HL-60 (cell line): ENCODE results near the gene LIX1.

Experiments used
- CTCF ChIP-seq: IDR thresholded peaks from one replicate; pipeline ENCODE4 v1.5.1; 2011; ENCODE audit warnings: low read length, control low read depth, inconsistent platforms; ENCODE audit not compliant: insufficient read depth
- GABPA ChIP-seq: IDR thresholded peaks from 2 replicates; pipeline ENCODE4 v1.6.1; 2012; ENCODE audit warnings: low read depth
- POLR2AphosphoS5 ChIP-seq: IDR thresholded peaks from 2 replicates; pipeline ENCODE4 v1.6.1; 2012; ENCODE audit warnings: low read depth
- REST ChIP-seq: IDR thresholded peaks from 2 replicates; pipeline ENCODE4 v1.6.1; 2012; ENCODE audit warnings: low read depth; ENCODE audit not compliant: insufficient replicate concordance

- TF ChIP-seq POLR2AphosphoS5 (no peak), GABPA (no peak), CTCF (no peak), REST (no peak)
Measured at GRCh38 chr5:97043511-97043910, 98.9 kb downstream of the LIX1 start.
